GM19351 (cell line): ENCODE results near the gene ZNF770.

ENCODE experiments used
- ATAC-seq: cut with Tn5 transposase; IDR thresholded peaks from one replicate; pipeline ENCODE4 v1.9.1; 2021; ENCODE audit warnings: mild to moderate bottlenecking, moderate library complexity; ENCODE audit not compliant: unreplicated experiment

ZNF770 gene, protein sequence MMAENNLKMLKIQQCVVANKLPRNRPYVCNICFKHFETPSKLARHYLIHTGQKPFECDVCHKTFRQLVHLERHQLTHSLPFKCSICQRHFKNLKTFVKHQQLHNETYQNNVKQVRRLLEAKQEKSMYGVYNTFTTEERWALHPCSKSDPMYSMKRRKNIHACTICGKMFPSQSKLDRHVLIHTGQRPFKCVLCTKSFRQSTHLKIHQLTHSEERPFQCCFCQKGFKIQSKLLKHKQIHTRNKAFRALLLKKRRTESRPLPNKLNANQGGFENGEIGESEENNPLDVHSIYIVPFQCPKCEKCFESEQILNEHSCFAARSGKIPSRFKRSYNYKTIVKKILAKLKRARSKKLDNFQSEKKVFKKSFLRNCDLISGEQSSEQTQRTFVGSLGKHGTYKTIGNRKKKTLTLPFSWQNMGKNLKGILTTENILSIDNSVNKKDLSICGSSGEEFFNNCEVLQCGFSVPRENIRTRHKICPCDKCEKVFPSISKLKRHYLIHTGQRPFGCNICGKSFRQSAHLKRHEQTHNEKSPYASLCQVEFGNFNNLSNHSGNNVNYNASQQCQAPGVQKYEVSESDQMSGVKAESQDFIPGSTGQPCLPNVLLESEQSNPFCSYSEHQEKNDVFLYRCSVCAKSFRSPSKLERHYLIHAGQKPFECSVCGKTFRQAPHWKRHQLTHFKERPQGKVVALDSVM

DNA sequence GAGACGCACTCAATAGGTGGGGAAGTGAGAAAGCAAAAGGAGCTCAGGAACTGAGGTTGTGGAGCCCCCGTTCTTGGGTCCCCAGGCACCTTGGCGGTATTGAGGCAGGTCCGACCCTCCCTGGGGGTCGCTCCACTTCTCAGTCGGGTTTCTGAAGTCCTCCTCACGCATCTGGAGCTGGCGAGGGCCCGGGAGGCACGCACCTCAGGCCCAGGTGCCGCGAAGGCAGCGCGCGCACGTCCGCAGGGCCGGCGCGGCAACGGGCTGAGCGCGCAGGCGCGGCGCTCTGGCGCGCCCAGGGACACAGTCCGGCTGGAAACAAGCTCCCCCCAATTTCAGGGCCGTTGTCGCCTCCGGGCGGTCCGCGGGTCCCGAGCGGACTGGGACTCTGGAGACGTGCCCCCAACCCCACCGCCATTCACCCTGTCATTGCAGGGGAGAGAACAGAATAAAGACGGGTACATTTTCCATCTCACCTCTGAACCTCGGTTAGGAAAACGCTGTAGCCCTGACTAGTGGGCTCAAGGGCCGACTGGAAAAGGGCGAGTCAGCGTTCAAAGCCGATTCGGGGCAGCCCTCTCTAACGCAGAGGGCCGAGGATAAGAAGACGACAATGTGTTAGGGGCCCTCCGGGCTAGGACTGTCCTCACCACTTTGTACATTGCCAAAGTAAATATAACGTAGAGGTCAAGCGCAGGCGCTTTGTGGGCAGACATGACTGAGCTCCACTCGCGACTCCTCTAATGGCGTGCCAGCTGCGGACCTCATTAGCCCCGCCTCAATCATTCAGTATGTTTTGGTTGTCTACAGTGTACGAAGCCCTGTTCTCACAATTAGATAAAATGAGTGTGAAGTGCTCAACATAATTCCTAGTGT lies at the start of gene ZNF770:
Gene ZNF770 (minus strand): TSS at position 261 of the 876 bp plus-strand sequence. CDS start 4,853 bp downstream, outside the sequence.
- peak; percentile 74 for ATAC-seq

DNA sequence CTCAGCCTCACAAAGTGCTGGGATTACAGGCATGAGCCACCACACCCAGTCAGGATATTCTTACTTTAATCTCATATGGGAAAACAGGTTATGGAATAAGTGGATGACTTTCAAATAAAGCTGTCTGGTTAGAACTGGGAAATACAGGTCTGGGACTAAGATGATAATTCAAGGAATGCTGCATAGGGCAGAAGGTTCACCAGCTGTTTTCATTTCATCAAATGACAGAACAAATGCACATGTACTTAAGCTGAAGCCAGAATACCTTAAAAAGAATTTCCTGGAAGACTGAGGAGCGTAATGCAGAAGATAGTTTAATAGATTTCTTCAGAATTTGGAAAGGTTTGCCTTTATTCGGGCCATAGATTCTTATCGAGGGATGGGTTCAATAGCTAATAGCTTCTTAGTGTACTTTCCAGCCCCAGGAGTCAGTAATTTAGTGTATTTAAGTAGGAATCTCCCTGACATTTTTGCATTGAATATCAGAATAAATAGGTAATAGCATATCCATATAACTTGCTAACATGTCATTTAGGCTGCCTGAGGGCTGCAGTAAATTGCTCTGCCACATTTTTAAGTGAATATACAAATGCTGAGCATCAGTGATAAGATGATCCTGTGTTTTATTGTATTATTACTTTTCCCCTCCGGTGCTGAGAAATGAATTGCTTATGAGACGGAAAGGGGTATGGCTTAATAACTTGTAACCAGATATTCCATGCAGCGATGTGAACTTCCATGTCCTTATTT lies 40.3 kb upstream of the ZNF770 start:
- no peak for ATAC-seq

GRCh38 chr15:35023804-35024203 lies 35.7 kb upstream of the ZNF770 start:
- no peak for ATAC-seq

DNA sequence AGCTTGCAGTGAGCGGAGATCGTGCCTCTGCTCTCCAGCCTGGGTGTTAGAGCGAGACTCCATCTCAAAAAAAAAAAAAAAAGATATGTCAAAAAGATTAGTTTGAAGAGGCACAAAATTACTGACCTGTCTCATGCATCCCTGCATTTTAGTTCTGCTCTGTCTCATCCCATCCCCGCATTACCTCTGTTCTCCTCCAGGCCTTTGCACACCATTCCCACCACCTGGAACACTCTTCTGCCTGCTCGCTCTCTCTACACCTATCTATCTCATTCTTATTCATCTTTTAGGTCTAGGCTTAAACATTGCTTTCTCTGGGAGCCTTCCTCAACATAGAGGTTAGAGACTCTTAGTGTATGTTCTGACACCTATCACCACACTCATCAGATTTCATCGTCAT lies 32.9 kb upstream of the ZNF770 start:
- ATAC-seq, result no peak

DNA sequence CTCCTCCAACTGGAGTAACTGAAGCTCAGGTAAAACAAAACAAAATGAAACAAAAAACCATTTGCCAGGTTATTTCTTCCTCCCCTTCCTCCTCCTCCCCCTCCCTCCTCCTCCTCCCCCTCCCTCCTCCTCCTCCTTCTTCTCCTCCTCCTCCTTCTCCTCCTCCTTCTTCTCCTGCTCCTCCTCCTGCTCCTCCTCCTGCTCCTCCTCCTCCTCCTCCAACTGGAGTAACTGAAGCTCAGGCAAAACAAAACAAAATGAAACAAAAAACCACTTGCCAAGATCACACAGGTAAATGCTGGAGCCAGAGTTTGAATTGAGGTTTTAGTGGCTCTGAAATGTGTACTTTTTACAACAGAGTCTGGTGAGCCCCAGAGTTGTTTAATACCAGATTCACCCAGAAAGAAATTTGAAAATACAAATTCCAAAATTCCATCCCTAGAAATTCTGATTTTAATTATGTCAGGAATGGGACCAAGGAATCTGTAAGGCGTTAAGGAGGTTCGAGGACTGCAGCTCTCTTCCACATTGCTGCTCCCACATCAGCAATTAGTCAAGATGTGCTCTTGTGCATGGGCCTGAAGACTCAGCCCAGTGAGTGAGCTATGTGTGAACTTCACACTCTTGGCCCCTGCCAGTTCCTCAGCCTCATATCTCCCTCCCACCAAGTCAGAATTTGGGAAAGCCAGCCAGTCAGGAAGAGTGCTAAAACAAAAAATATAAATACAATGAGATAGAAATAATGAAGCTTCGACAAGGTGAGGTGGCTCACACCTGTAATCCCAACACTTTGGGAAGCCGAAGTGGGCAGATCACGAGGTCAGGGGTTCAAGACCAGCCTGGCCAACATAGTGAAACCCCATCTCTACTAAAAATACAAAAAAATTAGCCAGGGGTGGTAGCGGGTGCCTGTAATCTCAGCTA lies 31.6 kb upstream of the ZNF770 start:
- ATAC-seq, result no peak

- ATAC-seq, result no peak
Measured at GRCh38 chr15:35014241-35014640, 26.2 kb upstream of the ZNF770 start.

GRCh38 chr15:35013370-35013769 lies 25.3 kb upstream of the ZNF770 start:
- ATAC-seq, result no peak

- no peak for ATAC-seq
Measured at GRCh38 chr15:35007397-35007796, 19.3 kb upstream of the ZNF770 start.

DNA sequence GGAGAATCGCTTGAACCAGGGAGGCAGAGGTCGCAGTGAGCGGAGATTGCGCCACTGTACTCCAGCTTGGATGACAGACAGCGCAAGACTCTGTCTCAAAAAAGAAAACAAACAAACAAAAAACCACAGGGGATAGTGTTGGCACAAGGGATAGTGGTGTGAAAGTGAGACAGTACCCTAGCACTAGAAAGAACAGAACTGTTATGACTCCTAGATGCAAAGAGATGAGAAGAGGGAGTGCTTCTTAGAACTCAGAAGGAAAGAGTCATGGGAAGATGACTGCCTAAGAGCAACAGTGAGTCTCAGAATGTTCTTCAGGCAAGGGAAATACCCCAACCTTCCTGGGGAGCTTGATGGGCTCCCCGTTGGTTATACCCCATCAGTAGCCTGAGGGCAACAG lies 17.8 kb upstream of the ZNF770 start:
- ATAC-seq, result no peak

DNA sequence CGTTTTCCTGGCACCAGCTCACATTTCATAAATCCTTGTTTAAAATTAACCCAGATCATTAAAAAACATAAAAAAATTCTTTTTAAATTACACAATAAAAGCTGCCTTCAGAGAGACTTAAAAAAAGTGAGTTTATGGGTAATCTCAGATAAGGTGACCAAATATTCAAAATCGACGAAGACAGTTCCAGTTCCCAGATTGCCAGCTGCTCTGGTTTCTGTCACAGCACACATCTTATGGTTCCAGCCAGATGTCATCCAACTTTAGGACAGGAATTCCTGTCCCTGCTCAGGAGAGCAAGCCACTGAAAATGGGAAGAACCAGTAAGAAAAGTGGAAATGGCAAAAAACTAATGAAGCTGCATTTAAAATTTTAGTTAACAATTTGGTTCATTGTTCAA lies 15.8 kb upstream of the ZNF770 start:
- no peak for ATAC-seq

DNA sequence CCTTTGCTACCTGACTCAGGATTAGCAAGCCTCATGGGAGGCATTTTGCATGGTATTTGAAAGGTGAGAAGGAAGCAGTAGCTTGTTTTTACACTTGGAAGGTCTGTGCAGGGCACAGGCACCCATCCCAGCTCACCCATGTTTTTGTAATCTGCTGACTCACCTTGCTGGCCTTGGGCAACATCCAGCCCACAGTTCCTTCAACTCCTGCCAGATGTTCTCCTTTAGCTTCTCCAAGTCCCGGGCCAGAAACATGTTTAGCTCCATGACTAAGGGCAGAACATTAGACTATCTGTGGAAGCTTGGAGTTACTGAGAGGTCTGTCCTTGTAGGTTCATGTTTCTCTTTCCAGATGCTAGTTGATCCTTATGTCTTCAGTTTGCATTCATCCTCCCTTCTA lies 12.4 kb upstream of the ZNF770 start:
- ATAC-seq, result no peak

GRCh38 chr15:34999906-35000305 lies 11.8 kb upstream of the ZNF770 start:
- no peak for ATAC-seq

DNA sequence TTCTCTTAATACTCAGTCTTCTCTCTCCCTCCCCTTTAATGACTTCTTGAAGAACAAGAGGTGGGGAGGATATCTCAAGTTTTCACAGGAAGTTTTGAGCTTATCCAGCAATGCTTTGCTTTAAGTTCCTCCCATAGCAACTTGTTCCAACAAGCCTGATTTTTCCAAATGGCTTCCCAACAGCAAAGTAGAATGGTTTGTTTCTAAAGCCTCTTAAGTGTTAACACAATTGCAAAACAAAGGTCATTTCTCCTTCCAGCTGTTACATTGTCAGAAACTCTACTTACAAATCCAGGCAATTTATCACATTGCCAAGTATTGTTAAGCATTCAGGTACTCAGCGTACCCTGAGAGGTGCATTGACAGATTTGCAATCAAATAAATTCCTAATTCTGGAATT lies 6.8 kb upstream of the ZNF770 start:
- no peak for ATAC-seq

GRCh38 chr15:34993877-34994276 lies 5.8 kb upstream of the ZNF770 start:
- peak; percentile 95 for ATAC-seq

DNA sequence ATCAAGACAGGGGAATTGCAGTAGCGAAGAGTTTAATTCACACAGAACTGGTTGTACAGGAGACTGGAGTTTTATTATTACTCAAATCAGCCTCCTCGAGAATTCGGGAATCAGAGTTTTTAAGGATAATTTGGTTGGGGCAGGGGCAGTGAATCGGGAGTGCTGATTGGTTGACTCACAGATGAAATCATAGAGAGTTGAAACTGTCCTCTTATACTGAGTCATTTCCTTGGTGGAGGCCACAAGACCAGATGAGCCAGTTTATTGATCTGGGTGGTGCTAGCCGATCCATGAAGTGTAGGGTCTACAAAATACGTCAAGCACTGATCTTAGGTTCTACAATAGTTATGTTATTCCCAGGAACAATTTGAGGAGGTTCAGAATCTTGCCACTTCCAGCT lies 5.3 kb upstream of the ZNF770 start:
- ATAC-seq, result peak; percentile 42

- no peak for ATAC-seq
Measured at GRCh38 chr15:34987609-34988026, 469 bp downstream of the ZNF770 start.

DNA sequence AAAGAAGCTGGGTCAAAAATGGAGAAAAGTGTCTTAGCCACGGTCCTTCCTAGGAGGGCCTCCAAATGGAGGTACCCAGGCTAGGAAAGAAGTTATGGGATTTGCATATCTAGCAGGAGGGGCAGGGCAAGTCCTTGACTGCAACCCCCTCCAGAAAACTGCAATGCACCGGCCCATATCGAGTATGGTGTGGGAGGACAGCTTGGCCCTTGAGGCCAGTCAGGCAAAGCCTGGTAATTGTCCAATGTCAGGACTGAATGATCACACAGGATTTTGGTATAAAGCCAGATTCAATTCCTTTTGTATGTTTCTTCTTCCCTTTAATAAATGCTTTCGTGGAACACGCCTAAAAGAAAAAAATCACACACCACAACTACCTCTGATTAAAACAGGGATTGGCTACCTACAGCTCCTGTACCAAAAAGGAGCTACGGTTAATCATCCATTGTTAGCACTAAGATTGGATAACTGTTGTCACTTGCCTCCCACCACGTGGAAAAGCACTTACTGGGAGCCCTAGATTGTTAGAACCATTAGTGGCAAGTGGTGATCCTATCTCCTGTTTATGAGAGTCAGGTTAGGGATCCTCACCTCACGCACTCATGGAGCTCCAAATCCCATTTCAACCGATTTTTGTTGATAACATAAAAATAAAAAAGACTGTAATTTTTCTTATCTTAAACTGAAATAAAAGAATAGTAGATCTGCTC lies 1.2 kb downstream of the ZNF770 start:
- ATAC-seq, result no peak

GRCh38 chr15:34986326-34986725 lies 1.8 kb downstream of the ZNF770 start:
- no peak for ATAC-seq
